Chondrocyte (in vitro differentiated cells): ENCODE measurements around the gene TM6SF1. TPM values are rescaled to one million over a fixed set of nuclear protein-coding genes. Genes with fewer than 3 reads are reported as not detected.
A peak's percentile ranks its signal among the peaks of the same experiment; 100 is the strongest.

ENCODE experiments used
- DNase-seq: peaks from one replicate; pipeline ENCODE4 v3.0.0; 2021; ENCODE audit warnings: mixed read lengths, low spot score
- H3K27ac Mint-ChIP-seq: one replicate; pipeline ENCODE4 v1.8.0; 2021; ENCODE audit warnings: mild to moderate bottlenecking, moderate library complexity, mixed read lengths; ENCODE audit not compliant: unreplicated experiment
- H3K27me3 Mint-ChIP-seq: 2 replicates; pipeline ENCODE4 v1.8.0; 2021; ENCODE audit warnings: low read depth, mixed read lengths
- H3K36me3 Mint-ChIP-seq: 2 replicates; pipeline ENCODE4 v1.8.0; 2021; ENCODE audit warnings: low read depth, mixed read lengths
- H3K4me1 Mint-ChIP-seq: 2 replicates; pipeline ENCODE4 v1.8.0; 2021; ENCODE audit warnings: low read depth, mild to moderate bottlenecking, mixed read lengths
- H3K4me3 Mint-ChIP-seq: one replicate; pipeline ENCODE4 v1.8.0; 2021; ENCODE audit warnings: mild to moderate bottlenecking, moderate library complexity, mixed read lengths; ENCODE audit not compliant: unreplicated experiment
- H3K9me3 Mint-ChIP-seq: 2 replicates; pipeline ENCODE4 v1.8.0; 2021; ENCODE audit warnings: low read depth, mixed read lengths
- CTCF ChIP-seq: fragments of 200-600 bp; sonication (generic); IDR thresholded peaks from 2 replicates; pipeline ENCODE4 v1.5.0; 2021; ENCODE audit warnings: antibody characterized with exemption, mild to moderate bottlenecking, moderate library complexity
- total RNA-seq: library from RNA; stranded (reverse); gene quantifications from 3 replicates; pipeline ENCODE4 v1.2.1, GENCODE V29; 2021

The TM6SF1 gene
- total RNA-seq, 1 donor from 2014 or later, result 22.3 TPM

GRCh38 chr15:83160741-83161140 is 53.3 kb downstream of the TM6SF1 start:
- Mint-ChIP-seq H3K4me1 (peaks cover 35% of the 10 kb centered on the region), H3K36me3 (peaks cover 19% of the 10 kb centered on the region), H3K9me3 (peaks cover 1% of the 10 kb centered on the region), H3K27me3 (no peaks in the 10 kb centered on the region), H3K27ac (no peak overlapping the region), H3K4me3 (no peak overlapping the region)
- no peak for TF ChIP-seq CTCF
- DNase-seq, result no peak

GRCh38 chr15:83163032-83163431 is 55.6 kb downstream of the TM6SF1 start:
- Mint-ChIP-seq H3K4me3 (no peak overlapping the region), H3K27ac (peak overlapping the region; percentile 41), H3K36me3 (peaks cover 15% of the 10 kb centered on the region), H3K27me3 (no peaks in the 10 kb centered on the region), H3K9me3 (peaks cover 18% of the 10 kb centered on the region), H3K4me1 (peaks cover 46% of the 10 kb centered on the region)
- TF ChIP-seq CTCF, result no peak
- no peak for DNase-seq

GRCh38 chr15:83164111-83164770 is 56.8 kb downstream of the TM6SF1 start:
- no peak for TF ChIP-seq CTCF
- H3K4me1 Mint-ChIP-seq, result peaks cover 52% of the 10 kb centered on the region
- H3K4me3 Mint-ChIP-seq, result no peak overlapping the region
- H3K36me3 Mint-ChIP-seq, result peaks cover 13% of the 10 kb centered on the region
- peak overlapping the region; percentile 24 for H3K27ac Mint-ChIP-seq
- DNase-seq, result no peak
- H3K27me3 Mint-ChIP-seq, result no peaks in the 10 kb centered on the region
- H3K9me3 Mint-ChIP-seq, result peaks cover 24% of the 10 kb centered on the region

GRCh38 chr15:83164771-83165404 is 57.4 kb downstream of the TM6SF1 start:
- Mint-ChIP-seq H3K4me3 (no peak overlapping the region), H3K27me3 (no peaks in the 10 kb centered on the region), H3K27ac (peak overlapping the region; percentile 4), H3K4me1 (peaks cover 54% of the 10 kb centered on the region), H3K9me3 (peaks cover 26% of the 10 kb centered on the region), H3K36me3 (peaks cover 10% of the 10 kb centered on the region)
- no peak for TF ChIP-seq CTCF
- DNase-seq, result no peak

- H3K4me3 Mint-ChIP-seq, result no peak overlapping the region
- DNase-seq, result no peak
- H3K27me3 Mint-ChIP-seq, result no peaks in the 10 kb centered on the region
- no peak for TF ChIP-seq CTCF
- H3K36me3 Mint-ChIP-seq, result peaks cover 10% of the 10 kb centered on the region
- peak overlapping the region; percentile 25 for H3K27ac Mint-ChIP-seq
- H3K4me1 Mint-ChIP-seq, result peaks cover 64% of the 10 kb centered on the region
- peaks cover 33% of the 10 kb centered on the region for H3K9me3 Mint-ChIP-seq
These were observed 58.8 kb downstream of the TM6SF1 start for GRCh38 chr15:83166218-83166617.
